Gastrocnemius medialis (tissue), 4 donors: ENCODE measurements around the gene CAND1.

Experiments
- CTCF ChIP-seq, 5 experiments: fragments of 450-650 bp in 3 of 5; fragments of 200-600 bp in 2 of 5; sonication (generic) in 2 of 5; IDR thresholded peaks in 4 of 5; conservative IDR thresholded peaks in 1 of 5; 1 replicate in 4 of 5; 2 replicates in 1 of 5; pipeline ENCODE4 v1.5.1; 2016 to 2019; ENCODE audit warnings: antibody characterized with exemption in 5 of 5, mild to moderate bottlenecking in 3 of 5, moderate library complexity in 3 of 5
- POLR2A ChIP-seq, 2 donors: fragments of 450-650 bp; IDR thresholded peaks; one replicate each; pipeline ENCODE4 v1.6.1; 2017; ENCODE audit warnings: antibody characterized with exemption in 2 of 2, mild to moderate bottlenecking in 2 of 2, moderate library complexity in 2 of 2

GRCh38 chr12:67331828-67332227, 62.7 kb downstream of the CAND1 start:
- TF ChIP-seq CTCF (IDR thresholded peaks at IDR 0.05 in 4 of 5, conservative IDR thresholded peaks at IDR 0.05 in 1 of 5) (no peak), POLR2A (IDR thresholded peaks at IDR 0.05) (no peak)
